ENCODE measurements around the gene ASAH2. TPM values are rescaled to one million over a fixed set of nuclear protein-coding genes. Genes with fewer than 3 reads are reported as not detected.

The ASAH2 gene
- total RNA-seq, 1 donor from 2014 or later, result 11.3 TPM

DNA sequence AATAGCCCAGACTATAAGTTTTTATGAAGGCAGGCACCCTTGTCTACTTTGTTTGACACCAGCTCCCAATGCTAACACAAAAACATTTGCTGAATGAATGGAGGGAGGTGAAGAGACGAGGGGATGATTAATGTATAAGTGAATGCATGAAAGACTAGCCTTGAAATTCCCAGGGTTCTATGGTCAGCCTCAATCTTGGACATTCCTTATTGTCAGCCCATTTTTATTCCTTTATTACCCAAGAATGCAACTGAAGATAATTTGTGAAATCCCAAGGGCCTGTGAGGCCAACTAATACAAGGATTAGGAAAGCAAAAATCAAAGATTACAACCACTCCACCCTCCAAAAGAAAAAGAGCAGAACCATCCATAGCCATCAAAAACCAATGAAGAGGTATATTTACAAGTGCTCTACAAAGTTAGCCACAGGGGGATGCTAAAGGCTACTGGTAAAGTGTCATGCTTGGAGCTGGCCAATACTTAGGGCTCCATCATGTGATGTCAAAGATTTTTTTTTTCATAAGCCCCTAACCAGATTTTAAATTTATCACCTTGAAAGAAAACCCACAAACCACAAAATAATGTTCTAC, 40.0 kb upstream of the ASAH2 start:
- DNase-seq, result no peak
- Mint-ChIP-seq H3K4me3 (ENCODE audit: unreplicated experiment) (no peak overlapping the region), H3K36me3 (ENCODE audit: unreplicated experiment) (peaks cover 6% of the 10 kb centered on the region), H3K27ac (ENCODE audit: unreplicated experiment) (no peak overlapping the region), H3K9me3 (ENCODE audit: unreplicated experiment) (peaks cover 3% of the 10 kb centered on the region), H3K4me1 (ENCODE audit: low read depth, unreplicated experiment) (no peaks in the 10 kb centered on the region), H3K27me3 (ENCODE audit: unreplicated experiment) (no peaks in the 10 kb centered on the region)
- TF ChIP-seq, protein P1, sequence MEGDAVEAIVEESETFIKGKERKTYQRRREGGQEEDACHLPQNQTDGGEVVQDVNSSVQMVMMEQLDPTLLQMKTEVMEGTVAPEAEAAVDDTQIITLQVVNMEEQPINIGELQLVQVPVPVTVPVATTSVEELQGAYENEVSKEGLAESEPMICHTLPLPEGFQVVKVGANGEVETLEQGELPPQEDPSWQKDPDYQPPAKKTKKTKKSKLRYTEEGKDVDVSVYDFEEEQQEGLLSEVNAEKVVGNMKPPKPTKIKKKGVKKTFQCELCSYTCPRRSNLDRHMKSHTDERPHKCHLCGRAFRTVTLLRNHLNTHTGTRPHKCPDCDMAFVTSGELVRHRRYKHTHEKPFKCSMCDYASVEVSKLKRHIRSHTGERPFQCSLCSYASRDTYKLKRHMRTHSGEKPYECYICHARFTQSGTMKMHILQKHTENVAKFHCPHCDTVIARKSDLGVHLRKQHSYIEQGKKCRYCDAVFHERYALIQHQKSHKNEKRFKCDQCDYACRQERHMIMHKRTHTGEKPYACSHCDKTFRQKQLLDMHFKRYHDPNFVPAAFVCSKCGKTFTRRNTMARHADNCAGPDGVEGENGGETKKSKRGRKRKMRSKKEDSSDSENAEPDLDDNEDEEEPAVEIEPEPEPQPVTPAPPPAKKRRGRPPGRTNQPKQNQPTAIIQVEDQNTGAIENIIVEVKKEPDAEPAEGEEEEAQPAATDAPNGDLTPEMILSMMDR (IDR thresholded peaks at IDR 0.05; ENCODE audit: partially characterized antibody, unreplicated experiment), result no peak

DNA sequence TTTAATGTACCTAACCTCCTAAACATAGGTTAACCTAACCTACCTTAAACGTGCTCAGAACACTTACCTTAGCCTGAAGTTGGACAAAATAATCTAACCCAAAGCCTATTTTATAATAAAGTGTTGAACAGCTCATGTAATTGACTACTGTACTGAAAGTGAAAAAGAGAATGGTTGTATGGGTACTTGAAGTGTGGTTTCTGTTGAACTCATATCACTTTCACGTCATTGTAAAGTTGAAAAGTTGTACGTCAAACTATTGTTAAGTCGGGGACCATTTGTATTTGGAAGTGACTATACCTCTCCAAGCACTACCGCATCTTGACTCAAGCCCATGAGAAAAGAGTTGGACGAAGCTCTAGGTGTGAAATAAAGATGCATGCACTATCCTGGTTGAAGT, 37.9 kb upstream of the ASAH2 start:
- no peak overlapping the region for H3K4me3 Mint-ChIP-seq (ENCODE audit: unreplicated experiment)
- no peaks in the 10 kb centered on the region for H3K9me3 Mint-ChIP-seq (ENCODE audit: unreplicated experiment)
- TF ChIP-seq, protein P1 (IDR thresholded peaks at IDR 0.05; ENCODE audit: partially characterized antibody, unreplicated experiment), result no peak
- no peak overlapping the region for H3K27ac Mint-ChIP-seq (ENCODE audit: unreplicated experiment)
- H3K27me3 Mint-ChIP-seq (ENCODE audit: unreplicated experiment), result no peaks in the 10 kb centered on the region
- H3K36me3 Mint-ChIP-seq (ENCODE audit: unreplicated experiment), result no peaks in the 10 kb centered on the region
- no peak for DNase-seq
- H3K4me1 Mint-ChIP-seq (ENCODE audit: low read depth, unreplicated experiment), result no peaks in the 10 kb centered on the region

DNA sequence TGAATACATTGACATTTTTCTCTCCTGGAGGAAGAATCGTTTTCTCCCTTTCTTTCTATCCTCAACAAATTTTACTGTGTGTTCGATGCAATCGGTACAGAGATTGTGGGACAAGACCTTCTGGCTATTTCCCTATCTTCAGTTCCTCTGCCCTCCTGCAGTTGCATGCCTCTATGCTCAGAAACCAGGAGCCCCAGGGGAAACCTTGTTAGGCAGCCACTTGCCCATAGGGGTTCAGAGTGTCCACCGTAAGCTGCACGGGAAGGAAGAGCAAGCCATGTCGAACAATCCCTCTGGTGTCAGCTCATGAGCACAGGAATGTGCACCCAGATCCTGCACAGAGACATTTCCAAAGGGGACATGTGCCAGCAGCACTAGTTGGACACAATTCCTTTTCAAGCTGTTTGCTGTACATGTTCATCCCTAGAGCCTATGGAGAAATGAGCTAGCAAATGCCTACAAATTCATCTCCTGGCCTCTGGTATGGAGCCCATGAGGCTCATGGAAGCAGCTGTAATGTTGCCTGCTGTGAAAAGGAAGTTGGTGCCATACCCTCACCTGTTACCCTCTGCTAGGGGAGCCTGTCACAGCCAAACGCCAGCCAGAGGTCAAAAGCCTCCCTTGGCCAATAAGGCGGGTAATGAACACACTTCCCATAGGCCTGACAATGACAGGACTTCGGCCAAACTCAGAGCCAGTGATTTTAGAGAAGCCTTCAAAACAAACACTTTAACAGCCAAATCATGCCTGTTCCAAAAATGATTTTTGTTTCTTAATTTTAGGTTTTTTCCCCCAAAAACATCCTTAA, 35.9 kb upstream of the ASAH2 start:
- Mint-ChIP-seq H3K4me1 (ENCODE audit: low read depth, unreplicated experiment) (no peaks in the 10 kb centered on the region), H3K27me3 (ENCODE audit: unreplicated experiment) (no peaks in the 10 kb centered on the region), H3K36me3 (ENCODE audit: unreplicated experiment) (no peaks in the 10 kb centered on the region), H3K27ac (ENCODE audit: unreplicated experiment) (no peak overlapping the region), H3K4me3 (ENCODE audit: unreplicated experiment) (no peak overlapping the region), H3K9me3 (ENCODE audit: unreplicated experiment) (no peaks in the 10 kb centered on the region)
- DNase-seq, result no peak
- TF ChIP-seq, protein P1 (IDR thresholded peaks at IDR 0.05; ENCODE audit: partially characterized antibody, unreplicated experiment), result no peak

DNA sequence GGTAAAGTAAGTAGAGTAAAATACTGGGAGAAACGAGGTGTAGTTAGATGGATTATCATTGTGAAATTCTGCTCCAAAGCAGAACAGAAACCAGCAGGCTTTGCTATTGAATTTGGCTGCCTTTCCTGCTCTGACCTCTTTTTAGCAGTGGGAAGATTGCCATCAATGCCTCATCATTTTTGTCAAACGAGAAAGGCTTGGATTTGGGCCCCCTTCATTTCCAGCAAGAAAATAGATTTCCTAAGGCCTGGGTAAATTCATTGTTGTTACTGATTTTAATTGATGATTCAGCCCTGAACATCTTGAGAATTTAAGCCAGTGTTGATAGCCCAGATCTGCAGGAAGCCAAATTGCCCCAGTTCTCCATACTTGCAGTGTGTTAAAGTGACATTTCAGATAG, 35.2 kb upstream of the ASAH2 start:
- no peaks in the 10 kb centered on the region for H3K36me3 Mint-ChIP-seq (ENCODE audit: unreplicated experiment)
- no peak for DNase-seq
- TF ChIP-seq, protein P1 (IDR thresholded peaks at IDR 0.05; ENCODE audit: partially characterized antibody, unreplicated experiment), result no peak
- H3K27ac Mint-ChIP-seq (ENCODE audit: unreplicated experiment), result no peak overlapping the region
- H3K4me1 Mint-ChIP-seq (ENCODE audit: low read depth, unreplicated experiment), result no peaks in the 10 kb centered on the region
- H3K4me3 Mint-ChIP-seq (ENCODE audit: unreplicated experiment), result no peak overlapping the region
- H3K27me3 Mint-ChIP-seq (ENCODE audit: unreplicated experiment), result no peaks in the 10 kb centered on the region
- H3K9me3 Mint-ChIP-seq (ENCODE audit: unreplicated experiment), result no peaks in the 10 kb centered on the region

DNA sequence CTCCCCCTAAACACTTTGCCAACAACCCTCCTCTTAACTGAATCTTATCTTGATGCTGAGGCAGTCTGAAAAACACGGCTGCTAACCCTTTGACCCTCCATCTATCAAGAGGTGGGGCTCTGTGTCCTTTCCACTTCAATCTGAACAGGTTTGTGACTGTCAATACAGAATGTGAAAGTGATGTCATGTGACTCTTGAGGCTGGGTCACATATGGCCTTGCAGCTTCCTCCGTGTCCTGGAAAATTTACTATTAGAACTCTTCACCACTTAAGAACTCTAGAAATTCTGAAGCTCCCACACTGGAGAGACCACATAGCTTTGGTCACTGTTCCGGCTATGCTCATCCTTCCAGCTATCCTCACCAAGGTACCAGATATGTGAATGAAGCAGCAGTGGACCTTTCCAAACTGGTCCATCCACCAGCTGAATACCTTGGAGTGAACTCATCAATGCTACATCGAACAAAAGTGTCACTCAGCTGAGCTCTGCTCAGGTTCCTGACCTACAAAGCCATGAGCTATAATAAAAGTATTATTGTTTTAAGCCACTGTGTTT, 30.7 kb upstream of the ASAH2 start:
- H3K27ac Mint-ChIP-seq (ENCODE audit: unreplicated experiment), result no peak overlapping the region
- H3K27me3 Mint-ChIP-seq (ENCODE audit: unreplicated experiment), result no peaks in the 10 kb centered on the region
- no peaks in the 10 kb centered on the region for H3K36me3 Mint-ChIP-seq (ENCODE audit: unreplicated experiment)
- TF ChIP-seq, protein P1 (IDR thresholded peaks at IDR 0.05; ENCODE audit: partially characterized antibody, unreplicated experiment), result no peak
- peaks cover 2% of the 10 kb centered on the region for H3K4me1 Mint-ChIP-seq (ENCODE audit: low read depth, unreplicated experiment)
- no peak for DNase-seq
- no peaks in the 10 kb centered on the region for H3K9me3 Mint-ChIP-seq (ENCODE audit: unreplicated experiment)
- no peak overlapping the region for H3K4me3 Mint-ChIP-seq (ENCODE audit: unreplicated experiment)
